Measurements from ENCODE around the gene FIGN. TPM values are rescaled to one million over a fixed set of nuclear protein-coding genes. Genes with fewer than 3 reads are reported as not detected.

The FIGN gene
- total RNA-seq, 1 experiment from 2014 or later: 19.4 TPM

DNA sequence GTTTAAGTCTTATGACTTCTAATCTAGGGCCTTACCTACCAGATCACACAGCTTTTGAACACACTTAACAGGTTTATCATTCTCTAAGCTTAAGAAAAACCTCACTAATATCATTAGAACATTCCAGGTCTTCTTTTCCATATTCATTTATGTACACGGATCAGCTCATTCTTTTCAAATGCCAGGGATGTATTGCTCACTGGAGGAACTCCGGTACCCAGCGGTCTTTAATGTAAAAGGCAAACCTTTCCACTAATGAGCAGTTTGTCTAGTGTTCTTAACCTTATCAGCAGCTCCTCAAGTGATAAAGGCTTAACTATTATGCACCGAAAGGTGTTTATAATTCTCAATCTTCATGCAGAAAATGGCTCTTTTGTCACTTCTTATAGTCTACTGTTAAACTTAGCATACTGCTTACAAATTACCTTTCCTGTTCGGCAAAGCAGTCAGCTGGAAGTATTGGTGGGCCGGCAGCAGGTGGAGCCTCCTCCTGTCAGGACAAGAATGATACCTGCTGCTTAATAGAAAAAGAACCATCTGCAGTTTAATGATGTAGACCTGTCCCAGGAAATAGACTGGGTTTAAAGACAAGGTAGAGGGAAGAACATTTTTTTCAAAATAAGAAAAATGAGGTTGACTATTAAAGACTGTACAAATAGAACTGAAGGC, 142.7 kb downstream of the FIGN start (continued):
- no peak for TF ChIP-seq ATF6 (CRISPR knock-in tag; IDR thresholded peaks at IDR 0.05)
- TF ChIP-seq CBFB (CRISPR knock-in tag; IDR thresholded peaks at IDR 0.05; ENCODE audit: low read depth): no peak
- no peak for TF ChIP-seq NFYB (CRISPR knock-in tag; conservative IDR thresholded peaks at IDR 0.05; ENCODE audit: low read depth)
- no peak for TF ChIP-seq SMAD4 (CRISPR knock-in tag; IDR thresholded peaks at IDR 0.05)
- no peak for TF ChIP-seq NR1H2 (CRISPR knock-in tag; IDR thresholded peaks at IDR 0.05)

DNA sequence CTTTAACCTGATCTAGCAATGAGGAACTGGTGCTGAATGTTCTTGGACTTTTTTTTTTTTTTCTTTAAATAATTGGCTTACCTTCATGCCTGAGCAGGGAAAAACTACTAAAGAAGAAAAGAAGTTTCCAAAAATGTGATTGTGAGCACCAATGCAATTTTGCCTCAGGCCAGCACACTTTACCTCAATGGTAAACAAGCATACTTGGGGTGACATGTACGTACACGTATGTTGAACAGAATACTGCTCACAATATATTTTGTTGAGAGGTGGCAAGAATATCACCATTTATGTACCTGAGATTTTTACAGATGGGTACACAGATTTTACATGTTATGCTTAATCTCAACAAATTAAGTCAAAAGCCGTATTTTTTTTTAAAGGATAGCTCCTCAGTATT, 144.3 kb downstream of the FIGN start:
- ATAC-seq (no peak), DNase-seq (ENCODE audit: low spot score) (no peak)
- Mint-ChIP-seq H3K4me1 (peaks cover 35% of the 10 kb centered on the region), H3K27me3 (ENCODE audit: low read depth) (no peaks in the 10 kb centered on the region), H3K4me3 (no peak overlapping the region), H3K9me3 (no peaks in the 10 kb centered on the region), H3K36me3 (no peaks in the 10 kb centered on the region), H3K27ac (no peak overlapping the region)
- POLR2A ChIA-PET: no interaction called here
- CTCF ChIA-PET: interaction anchor here (3.6 kb wide), 1 partner anchor 19 kb away, joined by 14 read pairs; no protein-coding TSS in a partner anchor
- TF ChIP-seq JUN (CRISPR knock-in tag; IDR thresholded peaks at IDR 0.05) (no peak), ZBTB43 (CRISPR knock-in tag; IDR thresholded peaks at IDR 0.05) (no peak), CREB1 (CRISPR knock-in tag; IDR thresholded peaks at IDR 0.05) (no peak), SP1 (CRISPR knock-in tag; conservative IDR thresholded peaks at IDR 0.05) (no peak), MXD4 (CRISPR knock-in tag; IDR thresholded peaks at IDR 0.05; ENCODE audit: borderline replicate concordance) (no peak), ZNF416 (CRISPR knock-in tag; IDR thresholded peaks at IDR 0.05) (no peak), AFF4 (CRISPR knock-in tag; IDR thresholded peaks at IDR 0.05; ENCODE audit: borderline replicate concordance) (no peak), NFATC4 (CRISPR knock-in tag; IDR thresholded peaks at IDR 0.05) (no peak), CBFB (CRISPR knock-in tag; IDR thresholded peaks at IDR 0.05; ENCODE audit: low read depth) (no peak), ZNF263 (CRISPR knock-in tag; IDR thresholded peaks at IDR 0.05; ENCODE audit: low read depth) (no peak), ZNF317 (CRISPR knock-in tag; IDR thresholded peaks at IDR 0.05; ENCODE audit: borderline replicate concordance, low read depth) (no peak), PRRX2 (CRISPR knock-in tag; IDR thresholded peaks at IDR 0.05) (no peak), MAX (CRISPR knock-in tag; IDR thresholded peaks at IDR 0.05) (no peak)
- TF ChIP-seq, protein P1, sequence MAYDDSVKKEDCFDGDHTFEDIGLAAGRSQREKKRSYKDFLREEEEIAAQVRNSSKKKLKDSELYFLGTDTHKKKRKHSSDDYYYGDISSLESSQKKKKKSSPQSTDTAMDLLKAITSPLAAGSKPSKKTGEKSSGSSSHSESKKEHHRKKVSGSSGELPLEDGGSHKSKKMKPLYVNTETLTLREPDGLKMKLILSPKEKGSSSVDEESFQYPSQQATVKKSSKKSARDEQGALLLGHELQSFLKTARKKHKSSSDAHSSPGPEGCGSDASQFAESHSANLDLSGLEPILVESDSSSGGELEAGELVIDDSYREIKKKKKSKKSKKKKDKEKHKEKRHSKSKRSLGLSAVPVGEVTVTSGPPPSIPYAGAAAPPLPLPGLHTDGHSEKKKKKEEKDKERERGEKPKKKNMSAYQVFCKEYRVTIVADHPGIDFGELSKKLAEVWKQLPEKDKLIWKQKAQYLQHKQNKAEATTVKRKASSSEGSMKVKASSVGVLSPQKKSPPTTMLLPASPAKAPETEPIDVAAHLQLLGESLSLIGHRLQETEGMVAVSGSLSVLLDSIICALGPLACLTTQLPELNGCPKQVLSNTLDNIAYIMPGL (CRISPR knock-in tag; IDR thresholded peaks at IDR 0.05): no peak
- TF ChIP-seq, protein P2, sequence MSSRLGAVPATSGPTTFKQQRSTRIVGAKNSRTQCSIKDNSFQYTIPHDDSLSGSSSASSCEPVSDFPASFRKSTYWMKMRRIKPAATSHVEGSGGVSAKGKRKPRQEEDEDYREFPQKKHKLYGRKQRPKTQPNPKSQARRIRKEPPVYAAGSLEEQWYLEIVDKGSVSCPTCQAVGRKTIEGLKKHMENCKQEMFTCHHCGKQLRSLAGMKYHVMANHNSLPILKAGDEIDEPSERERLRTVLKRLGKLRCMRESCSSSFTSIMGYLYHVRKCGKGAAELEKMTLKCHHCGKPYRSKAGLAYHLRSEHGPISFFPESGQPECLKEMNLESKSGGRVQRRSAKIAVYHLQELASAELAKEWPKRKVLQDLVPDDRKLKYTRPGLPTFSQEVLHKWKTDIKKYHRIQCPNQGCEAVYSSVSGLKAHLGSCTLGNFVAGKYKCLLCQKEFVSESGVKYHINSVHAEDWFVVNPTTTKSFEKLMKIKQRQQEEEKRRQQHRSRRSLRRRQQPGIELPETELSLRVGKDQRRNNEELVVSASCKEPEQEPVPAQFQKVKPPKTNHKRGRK (CRISPR knock-in tag; IDR thresholded peaks at IDR 0.05; ENCODE audit: borderline replicate concordance): no peak
- TF ChIP-seq, protein P3, sequence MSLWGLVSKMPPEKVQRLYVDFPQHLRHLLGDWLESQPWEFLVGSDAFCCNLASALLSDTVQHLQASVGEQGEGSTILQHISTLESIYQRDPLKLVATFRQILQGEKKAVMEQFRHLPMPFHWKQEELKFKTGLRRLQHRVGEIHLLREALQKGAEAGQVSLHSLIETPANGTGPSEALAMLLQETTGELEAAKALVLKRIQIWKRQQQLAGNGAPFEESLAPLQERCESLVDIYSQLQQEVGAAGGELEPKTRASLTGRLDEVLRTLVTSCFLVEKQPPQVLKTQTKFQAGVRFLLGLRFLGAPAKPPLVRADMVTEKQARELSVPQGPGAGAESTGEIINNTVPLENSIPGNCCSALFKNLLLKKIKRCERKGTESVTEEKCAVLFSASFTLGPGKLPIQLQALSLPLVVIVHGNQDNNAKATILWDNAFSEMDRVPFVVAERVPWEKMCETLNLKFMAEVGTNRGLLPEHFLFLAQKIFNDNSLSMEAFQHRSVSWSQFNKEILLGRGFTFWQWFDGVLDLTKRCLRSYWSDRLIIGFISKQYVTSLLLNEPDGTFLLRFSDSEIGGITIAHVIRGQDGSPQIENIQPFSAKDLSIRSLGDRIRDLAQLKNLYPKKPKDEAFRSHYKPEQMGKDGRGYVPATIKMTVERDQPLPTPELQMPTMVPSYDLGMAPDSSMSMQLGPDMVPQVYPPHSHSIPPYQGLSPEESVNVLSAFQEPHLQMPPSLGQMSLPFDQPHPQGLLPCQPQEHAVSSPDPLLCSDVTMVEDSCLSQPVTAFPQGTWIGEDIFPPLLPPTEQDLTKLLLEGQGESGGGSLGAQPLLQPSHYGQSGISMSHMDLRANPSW (CRISPR knock-in tag; conservative IDR thresholded peaks at IDR 0.05; ENCODE audit: low read depth): no peak
